ENCODE results near the gene MAMLD1. TPM values are rescaled to one million over a fixed set of nuclear protein-coding genes. Genes with fewer than 3 reads are reported as not detected.

The MAMLD1 gene
- total and polyA plus RNA-seq, 7 donors = under 0.01 to 6.4 (median 1.2) TPM

DNA sequence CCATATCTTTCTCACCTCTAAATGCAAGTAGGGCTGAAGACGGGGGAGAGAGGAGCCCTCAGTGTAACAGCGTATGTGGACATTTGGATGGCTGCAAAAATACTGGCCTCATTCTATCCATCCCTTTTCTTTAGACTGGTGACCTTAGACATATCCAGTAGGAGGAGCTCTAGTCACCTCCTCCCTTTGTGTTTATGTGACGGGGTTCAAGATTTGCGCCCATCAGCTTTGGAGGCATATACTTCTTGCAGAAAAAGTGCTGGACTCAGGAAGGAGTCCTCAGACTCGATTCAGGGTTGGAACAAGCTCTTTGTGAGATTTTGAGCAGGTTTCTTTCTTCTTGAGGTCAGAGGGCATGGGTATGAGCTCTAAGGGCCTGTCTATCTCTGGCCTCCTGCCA is 86.2 kb downstream of the MAMLD1 start:
- Histone ChIP-seq H3K27ac (no peak overlapping the region), H3K4me3 (no peak overlapping the region), H3K4me1 (no peaks in the 10 kb centered on the region), H3K9me3 (no peaks in the 10 kb centered on the region), H3K36me3 (no peaks in the 10 kb centered on the region), H3K27me3 (no peaks in the 10 kb centered on the region)
- intact Hi-C loops (cut with DNase I) = no loop called here
- TF ChIP-seq EP300 (IDR thresholded peaks at IDR 0.05) = no peak
- no peak for TF ChIP-seq POLR2AphosphoS5 (IDR thresholded peaks at IDR 0.05)
- TF ChIP-seq POLR2A (IDR thresholded peaks at IDR 0.05) = no peak
- no peak for TF ChIP-seq CTCF (IDR thresholded peaks at IDR 0.05)
- DNase-seq = no peak
- WGBS, 2 donors = 80 to 84% methylated on average over 5 of the region's 5 CpGs

GRCh38 chrX:150450519-150451177 is 87.5 kb downstream of the MAMLD1 start:
- H3K27ac ChIP-seq = no peak overlapping the region
- intact Hi-C loops (cut with DNase I) = no loop called here
- H3K36me3 ChIP-seq = no peaks in the 10 kb centered on the region
- H3K9me3 ChIP-seq = no peaks in the 10 kb centered on the region
- 61 to 63% methylated on average over 5 of the region's 5 CpGs for WGBS, 2 donors
- TF ChIP-seq POLR2AphosphoS5 (IDR thresholded peaks at IDR 0.05) = no peak
- TF ChIP-seq EP300 (IDR thresholded peaks at IDR 0.05) = no peak
- TF ChIP-seq POLR2A (IDR thresholded peaks at IDR 0.05) = no peak
- no peak for TF ChIP-seq CTCF (IDR thresholded peaks at IDR 0.05)
- no peak overlapping the region for H3K4me3 ChIP-seq
- H3K4me1 ChIP-seq = no peaks in the 10 kb centered on the region
- no peak for DNase-seq
- no peaks in the 10 kb centered on the region for H3K27me3 ChIP-seq

GRCh38 chrX:150451953-150452352 is 88.8 kb downstream of the MAMLD1 start:
- no peaks in the 10 kb centered on the region for H3K27me3 ChIP-seq
- no peaks in the 10 kb centered on the region for H3K36me3 ChIP-seq
- H3K4me3 ChIP-seq = no peak overlapping the region
- H3K4me1 ChIP-seq = no peaks in the 10 kb centered on the region
- no peak for DNase-seq
- TF ChIP-seq POLR2A (IDR thresholded peaks at IDR 0.05) (no peak), CTCF (IDR thresholded peaks at IDR 0.05) (no peak), EP300 (IDR thresholded peaks at IDR 0.05) (no peak), POLR2AphosphoS5 (IDR thresholded peaks at IDR 0.05) (no peak)
- WGBS, 2 donors = 89 to 90% methylated on average over 3 of the region's 3 CpGs
- intact Hi-C loops (cut with DNase I) = no loop called here
- H3K9me3 ChIP-seq = no peaks in the 10 kb centered on the region
- H3K27ac ChIP-seq = no peak overlapping the region

GRCh38 chrX:150454083-150454482 is 91.0 kb downstream of the MAMLD1 start:
- Histone ChIP-seq H3K27me3 (no peaks in the 10 kb centered on the region), H3K27ac (no peak overlapping the region), H3K4me3 (no peak overlapping the region), H3K4me1 (no peaks in the 10 kb centered on the region), H3K36me3 (no peaks in the 10 kb centered on the region), H3K9me3 (no peaks in the 10 kb centered on the region)
- TF ChIP-seq EP300 (IDR thresholded peaks at IDR 0.05) (no peak), CTCF (IDR thresholded peaks at IDR 0.05) (no peak), POLR2AphosphoS5 (IDR thresholded peaks at IDR 0.05) (no peak), POLR2A (IDR thresholded peaks at IDR 0.05) (no peak)
- intact Hi-C loops (cut with DNase I) = no loop called here
- no peak for DNase-seq
